GM18868 (cell line): ENCODE results near the gene PODN.

Experiments used
- ATAC-seq: cut with Tn5 transposase; IDR thresholded peaks from one replicate; pipeline ENCODE4 v1.9.1; 2021; ENCODE audit warnings: mild to moderate bottlenecking, moderate library complexity; ENCODE audit not compliant: unreplicated experiment

Gene PODN

DNA sequence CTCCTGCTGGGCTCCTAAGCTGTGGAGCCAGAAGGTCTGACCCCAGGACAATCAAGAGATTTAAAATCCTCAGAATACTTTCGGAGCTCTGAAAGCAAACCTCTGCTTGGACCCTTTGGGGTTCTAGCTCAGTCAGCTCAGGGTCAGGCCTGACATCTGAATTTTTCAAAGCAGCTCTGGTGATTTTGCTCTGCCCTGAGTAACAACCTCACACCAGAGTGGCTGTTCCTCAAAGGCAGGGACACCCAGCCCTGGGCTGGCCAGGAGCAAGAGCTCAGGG is 68.5 kb downstream of the PODN start:
- no peak for ATAC-seq

DNA sequence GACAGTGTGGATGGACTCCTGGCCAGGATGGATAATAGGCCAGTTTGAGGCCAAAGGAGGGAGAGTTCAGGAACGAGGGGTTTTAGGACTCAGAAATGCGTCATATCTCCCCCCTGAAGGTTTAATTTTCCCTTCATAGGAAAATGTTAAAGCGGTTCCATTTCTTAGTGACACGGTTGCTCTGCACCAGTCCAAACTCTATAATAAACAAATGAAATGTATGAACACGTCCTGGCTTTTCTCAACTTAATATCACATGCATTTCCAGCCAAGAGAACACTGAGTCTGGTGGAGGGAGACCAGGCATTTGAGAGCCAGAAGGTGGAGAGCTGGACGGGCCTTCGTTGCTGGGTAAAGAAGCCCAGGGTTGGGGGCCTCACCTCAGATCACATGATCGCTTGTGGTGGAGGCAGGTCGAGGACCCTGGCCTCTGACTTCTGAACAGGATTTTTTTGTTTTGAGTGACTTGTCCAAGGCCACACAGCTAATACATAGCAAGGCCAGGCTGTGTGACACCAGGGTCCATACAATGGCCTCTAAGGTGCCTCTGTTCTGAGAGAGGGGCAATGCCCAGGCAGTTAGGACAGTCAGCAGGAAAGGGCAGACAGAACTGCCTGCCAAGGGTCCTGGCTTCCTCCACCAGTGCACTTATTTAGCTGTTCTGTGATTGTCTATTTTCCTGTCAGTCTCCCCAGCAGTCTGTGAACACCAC is 69.0 kb downstream of the PODN start:
- ATAC-seq: no peak

DNA sequence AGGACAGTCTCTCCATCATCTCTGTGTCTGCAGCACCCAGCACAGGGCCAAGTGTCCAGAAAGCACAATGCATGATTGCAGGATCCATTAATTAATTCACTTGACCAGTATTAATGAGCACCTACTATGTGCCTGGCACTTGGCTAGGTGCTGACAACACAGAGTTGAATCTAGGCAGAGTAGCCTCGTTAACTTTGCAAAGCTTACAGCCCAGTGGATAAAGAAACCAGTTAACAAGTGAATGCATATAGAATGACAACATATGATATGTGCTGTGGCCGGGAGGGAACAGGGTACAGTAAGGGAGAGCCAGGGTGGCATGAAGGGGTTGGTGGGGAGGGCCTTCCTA is 69.6 kb downstream of the PODN start:
- ATAC-seq: no peak

DNA sequence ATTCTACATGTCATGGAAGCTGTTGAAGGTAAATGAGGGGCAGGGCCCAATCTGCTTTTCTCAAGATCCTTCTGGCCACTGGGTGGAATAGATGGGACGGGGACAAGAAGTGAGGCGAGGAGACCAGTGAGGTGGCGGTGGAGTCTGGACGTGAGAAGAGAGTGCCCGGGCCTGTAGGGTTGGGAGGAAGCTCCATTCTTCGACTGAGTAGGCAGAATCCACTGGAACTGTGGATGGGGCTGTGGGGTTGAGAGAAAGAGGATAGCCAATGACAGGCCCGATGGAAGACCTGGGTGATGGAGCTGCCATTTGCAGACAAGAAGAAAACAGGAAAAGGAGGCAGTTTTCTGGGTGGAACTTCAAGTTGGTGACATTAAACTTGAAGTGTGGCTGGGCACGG is 70.2 kb downstream of the PODN start:
- no peak for ATAC-seq

DNA sequence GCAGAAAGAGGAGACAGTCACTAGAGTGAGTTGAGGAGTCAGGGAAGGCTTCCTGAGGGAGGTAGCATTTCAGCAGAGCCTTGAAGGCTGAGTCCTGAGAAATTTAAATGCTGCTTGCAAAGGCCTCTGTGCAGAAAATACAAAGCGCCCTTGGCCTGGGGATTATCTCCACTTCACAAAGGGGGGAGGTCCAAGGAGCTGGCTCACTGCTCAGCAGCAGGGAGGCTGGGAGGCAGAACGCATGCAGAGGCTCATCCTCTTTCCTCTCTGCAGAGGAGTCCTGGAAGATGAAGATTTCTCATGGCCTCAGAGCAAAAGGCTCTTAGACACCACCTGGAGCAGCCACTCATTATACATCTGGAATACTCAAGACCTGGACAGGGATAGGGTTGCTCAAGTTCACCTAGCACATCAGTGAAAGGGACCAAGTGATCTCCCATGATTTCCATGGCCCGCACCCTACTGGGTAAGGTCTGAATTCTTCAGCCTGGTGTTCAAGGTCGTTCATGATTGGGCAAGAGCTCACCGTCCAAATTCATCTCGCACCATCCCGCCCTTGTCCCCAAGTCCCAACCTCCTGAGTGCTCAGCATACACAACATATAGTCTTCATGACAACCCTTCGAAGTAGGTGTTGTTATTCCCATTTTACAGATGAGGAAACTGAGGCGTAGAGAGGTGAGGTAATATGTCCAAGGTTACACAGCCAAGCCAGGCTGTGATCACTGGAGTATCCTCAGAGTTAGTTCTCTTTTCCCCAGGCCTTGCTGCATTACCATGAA is 71.4 kb downstream of the PODN start:
- no peak for ATAC-seq

DNA sequence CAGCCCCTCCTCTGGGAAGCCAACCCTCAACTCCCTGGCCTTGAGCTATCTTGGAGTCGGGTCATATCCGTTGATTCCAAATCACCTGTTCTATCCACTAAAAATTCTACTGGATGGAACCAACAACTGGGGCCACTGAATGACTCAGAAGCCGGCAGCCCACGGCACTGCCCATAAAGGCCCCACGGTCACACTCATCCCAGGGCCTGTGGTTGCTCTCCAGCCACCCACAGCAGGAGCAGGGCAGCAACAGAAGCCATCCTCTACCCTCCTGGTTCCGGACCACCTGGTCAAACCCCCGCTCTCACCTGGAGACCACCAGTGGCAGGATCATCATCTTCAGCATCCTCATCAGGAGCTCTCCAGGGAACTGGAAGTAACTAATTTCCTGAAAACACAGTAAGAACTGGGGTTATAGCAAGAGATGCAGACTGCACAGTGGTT is 72.1 kb downstream of the PODN start:
- ATAC-seq: no peak
